NCI-H1105 treated with DMSO at 0.1 percent for 48 hours (cell line): ENCODE data around the gene RDX.
"Not testable (repeated sequence)": the region's sequence is repeated elsewhere in the genome, so short reads cannot be mapped to it uniquely, and the experiment has no call there.

Experiments
- DNase-seq: peaks from one replicate; lab custom pipeline; 2025; lab: John Stamatoyannopoulos, UW

RDX gene

GRCh38 chr11:110272919-110273318 is 23.5 kb downstream of the RDX start:
- no peak for DNase-seq

- no peak for DNase-seq
Measured at GRCh38 chr11:110269996-110270395, 26.4 kb downstream of the RDX start.

- DNase-seq, result no peak
Measured at GRCh38 chr11:110268441-110268840, 28.0 kb downstream of the RDX start.

- no peak for DNase-seq
Measured at GRCh38 chr11:110262072-110262403, 34.4 kb downstream of the RDX start.

GRCh38 chr11:110261195-110262071 is 35.0 kb downstream of the RDX start:
- DNase-seq, result no peak

- DNase-seq, result no peak
Measured at GRCh38 chr11:110253525-110253924, 42.9 kb downstream of the RDX start.

- peak; percentile 57 for DNase-seq
Measured at GRCh38 chr11:110251836-110252235, 44.6 kb downstream of the RDX start.

GRCh38 chr11:110250168-110250567 is 46.2 kb downstream of the RDX start:
- no peak for DNase-seq

GRCh38 chr11:110249766-110250165 is 46.6 kb downstream of the RDX start:
- DNase-seq, result no peak

- no peak for DNase-seq
Measured at GRCh38 chr11:110249066-110249465, 47.3 kb downstream of the RDX start.

GRCh38 chr11:110243791-110244190 is 52.6 kb downstream of the RDX start:
- no peak for DNase-seq

GRCh38 chr11:110242746-110243145 is 53.7 kb downstream of the RDX start:
- no peak for DNase-seq

GRCh38 chr11:110242188-110242587 is 54.2 kb downstream of the RDX start:
- DNase-seq, result no peak

- no peak for DNase-seq
Measured at GRCh38 chr11:110235966-110236365, 60.4 kb downstream of the RDX start.

- DNase-seq, result no peak
Measured at GRCh38 chr11:110230377-110230776, 66.0 kb downstream of the RDX start.

GRCh38 chr11:110219006-110219785 is 77.2 kb downstream of the RDX start:
- no peak for DNase-seq

GRCh38 chr11:110217936-110218335 is 78.5 kb downstream of the RDX start:
- no peak for DNase-seq

- DNase-seq, result no peak
Measured at GRCh38 chr11:110217223-110217877, 79.1 kb downstream of the RDX start.

- DNase-seq, result not testable (repeated sequence)
Measured at GRCh38 chr11:110209313-110209694, 87.1 kb downstream of the RDX start.

GRCh38 chr11:110208678-110209312 is 87.6 kb downstream of the RDX start:
- not testable (repeated sequence) for DNase-seq

GRCh38 chr11:110207123-110207522 is 89.3 kb downstream of the RDX start:
- DNase-seq, result peak; percentile 11

- DNase-seq, result no peak
Measured at GRCh38 chr11:110200836-110201235, 95.6 kb downstream of the RDX start.
